ENCODE measurements around the gene BBS9.

Gene BBS9

DNA sequence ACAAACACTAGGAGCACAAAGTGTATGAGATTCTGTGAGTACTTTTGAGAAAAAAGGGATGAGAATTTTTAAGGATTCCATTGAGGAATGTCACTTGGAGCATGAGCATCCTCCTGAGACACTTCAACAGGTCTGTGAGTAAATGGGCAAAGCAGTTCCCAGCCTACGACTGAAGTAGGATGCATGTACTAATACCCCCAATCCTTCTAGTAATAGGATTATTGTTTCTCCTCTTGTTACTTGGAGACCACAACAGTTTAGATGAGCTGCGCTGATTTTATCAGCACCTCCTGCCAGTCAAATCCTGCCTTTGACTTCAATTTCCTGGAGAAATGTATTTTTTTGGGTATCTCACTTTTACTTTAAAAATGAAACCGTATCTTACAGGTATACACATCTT is 820 bp downstream of the BBS9 start:
- Histone ChIP-seq H4K20me1 (ENCODE audit: insufficient read depth) (no peaks in the 10 kb centered on the region), H3K4me1 (ENCODE audit: low read depth, poor library complexity, severe bottlenecking) (peaks cover 14% of the 10 kb centered on the region), H3K27me3 (ENCODE audit: insufficient read depth, low read depth) (no peaks in the 10 kb centered on the region), H3K4me2 (peak overlapping the region; percentile 81), H3K27ac (no peak overlapping the region), H3K4me3 (IDR thresholded peaks at IDR 0.05; ENCODE audit: insufficient read depth, low read depth, low read length) (peak overlapping the region; percentile 64), H2AFZ (ENCODE audit: low read depth) (peak overlapping the region; percentile 92), H3K9ac (peak overlapping the region; percentile 35; the same call in 1 of the 2 replicates), H3K79me2 (ENCODE audit: insufficient read depth, low read depth) (no peaks in the 10 kb centered on the region), H3K36me3 (ENCODE audit: insufficient read depth) (no peaks in the 10 kb centered on the region)
- TF ChIP-seq, protein P1, sequence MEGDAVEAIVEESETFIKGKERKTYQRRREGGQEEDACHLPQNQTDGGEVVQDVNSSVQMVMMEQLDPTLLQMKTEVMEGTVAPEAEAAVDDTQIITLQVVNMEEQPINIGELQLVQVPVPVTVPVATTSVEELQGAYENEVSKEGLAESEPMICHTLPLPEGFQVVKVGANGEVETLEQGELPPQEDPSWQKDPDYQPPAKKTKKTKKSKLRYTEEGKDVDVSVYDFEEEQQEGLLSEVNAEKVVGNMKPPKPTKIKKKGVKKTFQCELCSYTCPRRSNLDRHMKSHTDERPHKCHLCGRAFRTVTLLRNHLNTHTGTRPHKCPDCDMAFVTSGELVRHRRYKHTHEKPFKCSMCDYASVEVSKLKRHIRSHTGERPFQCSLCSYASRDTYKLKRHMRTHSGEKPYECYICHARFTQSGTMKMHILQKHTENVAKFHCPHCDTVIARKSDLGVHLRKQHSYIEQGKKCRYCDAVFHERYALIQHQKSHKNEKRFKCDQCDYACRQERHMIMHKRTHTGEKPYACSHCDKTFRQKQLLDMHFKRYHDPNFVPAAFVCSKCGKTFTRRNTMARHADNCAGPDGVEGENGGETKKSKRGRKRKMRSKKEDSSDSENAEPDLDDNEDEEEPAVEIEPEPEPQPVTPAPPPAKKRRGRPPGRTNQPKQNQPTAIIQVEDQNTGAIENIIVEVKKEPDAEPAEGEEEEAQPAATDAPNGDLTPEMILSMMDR (conservative IDR thresholded peaks at IDR 0.05; ENCODE audit: low read depth, low read length) = 0 out of 2 replicates have a peak, but pooled peaks have one; percentile 3

DNA sequence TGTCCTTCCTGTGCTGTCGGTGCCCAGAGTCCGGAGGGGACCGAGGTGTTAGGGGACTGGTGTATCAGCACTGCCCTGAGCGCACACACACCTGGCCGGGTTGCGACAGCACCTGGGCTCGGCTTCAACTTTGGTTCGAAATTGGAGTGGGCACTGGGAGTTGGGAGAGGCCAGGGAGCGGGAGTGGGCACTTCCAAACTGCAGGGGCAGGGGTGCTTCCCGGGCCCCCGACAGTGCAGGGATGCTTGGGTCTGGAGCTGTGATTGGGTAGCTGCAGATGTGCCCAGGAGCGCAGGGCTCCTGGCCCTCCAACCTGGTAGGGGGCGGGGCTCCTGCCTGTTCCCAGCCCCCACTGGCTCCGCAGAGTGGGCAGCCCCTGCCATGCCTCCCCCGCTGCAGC is 7.7 kb downstream of the BBS9 start:
- no peak overlapping the region for H3K9ac ChIP-seq
- H3K79me2 ChIP-seq (ENCODE audit: insufficient read depth, low read depth) = no peaks in the 10 kb centered on the region

DNA sequence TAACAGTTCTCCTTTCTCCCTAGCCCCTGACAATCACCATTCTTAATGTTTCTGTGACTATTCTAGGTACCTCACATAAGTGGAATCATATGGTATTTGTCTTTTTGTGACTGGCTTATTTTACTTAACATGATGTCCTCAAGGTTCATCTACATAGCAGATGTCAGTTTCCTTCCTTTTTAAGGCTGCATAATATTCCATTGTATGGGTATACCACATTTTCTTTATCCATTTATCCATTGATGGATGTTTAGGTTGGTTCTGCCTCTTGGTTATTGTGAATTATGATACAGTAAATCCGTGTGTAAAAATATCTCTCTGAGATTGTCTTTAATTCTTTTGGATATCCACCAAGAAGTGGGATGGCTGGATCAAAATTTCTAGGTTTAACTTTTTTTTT is 13.2 kb downstream of the BBS9 start:
- Histone ChIP-seq H4K20me1 (ENCODE audit: insufficient read depth) (no peaks in the 10 kb centered on the region), H3K79me2 (ENCODE audit: insufficient read depth, low read depth) (no peaks in the 10 kb centered on the region), H3K4me1 (ENCODE audit: low read depth, poor library complexity, severe bottlenecking) (peaks cover 17% of the 10 kb centered on the region), H3K4me3 (IDR thresholded peaks at IDR 0.05; ENCODE audit: insufficient read depth, low read depth, low read length) (no peak overlapping the region), H3K9ac (no peak overlapping the region), H3K4me2 (no peak overlapping the region), H3K27ac (no peak overlapping the region), H3K27me3 (ENCODE audit: insufficient read depth, low read depth) (no peaks in the 10 kb centered on the region), H3K36me3 (ENCODE audit: insufficient read depth) (no peaks in the 10 kb centered on the region), H2AFZ (ENCODE audit: low read depth) (no peak overlapping the region)
- TF ChIP-seq, protein P1 (conservative IDR thresholded peaks at IDR 0.05; ENCODE audit: low read depth, low read length) = no peak

More for the DNA sequence above, 7.7 kb downstream of the BBS9 start:
- Histone ChIP-seq H3K4me3 (IDR thresholded peaks at IDR 0.05; ENCODE audit: insufficient read depth, low read depth, low read length) (no peak overlapping the region), H2AFZ (ENCODE audit: low read depth) (no peak overlapping the region), H3K4me2 (no peak overlapping the region), H3K27me3 (ENCODE audit: insufficient read depth, low read depth) (no peaks in the 10 kb centered on the region), H3K4me1 (ENCODE audit: low read depth, poor library complexity, severe bottlenecking) (no peaks in the 10 kb centered on the region), H3K27ac (no peak overlapping the region), H4K20me1 (ENCODE audit: insufficient read depth) (no peaks in the 10 kb centered on the region), H3K36me3 (ENCODE audit: insufficient read depth) (no peaks in the 10 kb centered on the region)
- TF ChIP-seq, protein P1 (conservative IDR thresholded peaks at IDR 0.05; ENCODE audit: low read depth, low read length) = no peak

GRCh38 chr7:33143996-33144718 is 14.8 kb downstream of the BBS9 start:
- H4K20me1 ChIP-seq (ENCODE audit: insufficient read depth) = no peaks in the 10 kb centered on the region
- H3K79me2 ChIP-seq (ENCODE audit: insufficient read depth, low read depth) = no peaks in the 10 kb centered on the region
- TF ChIP-seq, protein P1 (conservative IDR thresholded peaks at IDR 0.05; ENCODE audit: low read depth, low read length) = no peak
- H3K27ac ChIP-seq = no peak overlapping the region; the same call in 1 of the 2 replicates
- no peak overlapping the region for H3K9ac ChIP-seq
- H3K4me3 ChIP-seq (IDR thresholded peaks at IDR 0.05; ENCODE audit: insufficient read depth, low read depth, low read length) = no peak overlapping the region
- no peaks in the 10 kb centered on the region for H3K36me3 ChIP-seq (ENCODE audit: insufficient read depth)
- peaks cover 17% of the 10 kb centered on the region for H3K4me1 ChIP-seq (ENCODE audit: low read depth, poor library complexity, severe bottlenecking)
- H2AFZ ChIP-seq (ENCODE audit: low read depth) = peak overlapping the region; percentile 8; the same call in 1 of the 2 replicates
- H3K4me2 ChIP-seq = peak overlapping the region; percentile 69
- no peaks in the 10 kb centered on the region for H3K27me3 ChIP-seq (ENCODE audit: insufficient read depth, low read depth)

Measured in KMS-11 (cell line).